GM19238 (cell line): ENCODE results near the gene SARS2.

Source experiments
- DNase-seq: peaks from one replicate; pipeline ENCODE4 v3.0.0; 2011; ENCODE audit warnings: low spot score; ENCODE audit not compliant: insufficient read length

The SARS2 gene

GRCh38 chr19:38917921-38918491 lies 12.6 kb downstream of the SARS2 start:
- no peak for DNase-seq

GRCh38 chr19:38917516-38917915 lies 13.0 kb downstream of the SARS2 start:
- DNase-seq, result no peak

- DNase-seq, result no peak
Observed at GRCh38 chr19:38915329-38916321, 14.9 kb downstream of the SARS2 start.

GRCh38 chr19:38913958-38914357 lies 16.6 kb downstream of the SARS2 start:
- DNase-seq, result no peak

- no peak for DNase-seq
Observed at GRCh38 chr19:38912600-38913514, 17.7 kb downstream of the SARS2 start.

GRCh38 chr19:38911388-38912001 lies 19.1 kb downstream of the SARS2 start:
- no peak for DNase-seq

- no peak for DNase-seq
Observed at GRCh38 chr19:38910488-38910887, 20.1 kb downstream of the SARS2 start.

GRCh38 chr19:38908911-38909310 lies 21.7 kb downstream of the SARS2 start:
- DNase-seq, result no peak

- no peak for DNase-seq
Observed at GRCh38 chr19:38907670-38908069, 22.9 kb downstream of the SARS2 start.

GRCh38 chr19:38907227-38907626 lies 23.3 kb downstream of the SARS2 start:
- DNase-seq, result no peak

- DNase-seq, result no peak
Observed at GRCh38 chr19:38905620-38906019, 24.9 kb downstream of the SARS2 start.

- no peak for DNase-seq
Observed at GRCh38 chr19:38904581-38905539, 25.7 kb downstream of the SARS2 start.

- DNase-seq, result no peak
Observed at GRCh38 chr19:38901683-38902082, 28.9 kb downstream of the SARS2 start.

- DNase-seq, result no peak
Observed at GRCh38 chr19:38900743-38901190, 29.8 kb downstream of the SARS2 start.

- no peak for DNase-seq
Observed at GRCh38 chr19:38900202-38900629, 30.3 kb downstream of the SARS2 start.

GRCh38 chr19:38899447-38900201 lies 30.9 kb downstream of the SARS2 start, which contains the start of the genes NFKBIB and SIRT2:
NFKBIB (plus strand) TSS chr19:38899969; CDS start chr19:38900033, 64 bp downstream.
SIRT2 (minus strand) TSS chr19:38899618; CDS start chr19:38899521, 97 bp downstream.
- DNase-seq, result peak; percentile 98

GRCh38 chr19:38898788-38899446 lies 31.6 kb downstream of the SARS2 start:
- no peak for DNase-seq

GRCh38 chr19:38894968-38895367 lies 35.6 kb downstream of the SARS2 start:
- no peak for DNase-seq
